ENCODE measurements around the gene DNMT3B.

DNA sequence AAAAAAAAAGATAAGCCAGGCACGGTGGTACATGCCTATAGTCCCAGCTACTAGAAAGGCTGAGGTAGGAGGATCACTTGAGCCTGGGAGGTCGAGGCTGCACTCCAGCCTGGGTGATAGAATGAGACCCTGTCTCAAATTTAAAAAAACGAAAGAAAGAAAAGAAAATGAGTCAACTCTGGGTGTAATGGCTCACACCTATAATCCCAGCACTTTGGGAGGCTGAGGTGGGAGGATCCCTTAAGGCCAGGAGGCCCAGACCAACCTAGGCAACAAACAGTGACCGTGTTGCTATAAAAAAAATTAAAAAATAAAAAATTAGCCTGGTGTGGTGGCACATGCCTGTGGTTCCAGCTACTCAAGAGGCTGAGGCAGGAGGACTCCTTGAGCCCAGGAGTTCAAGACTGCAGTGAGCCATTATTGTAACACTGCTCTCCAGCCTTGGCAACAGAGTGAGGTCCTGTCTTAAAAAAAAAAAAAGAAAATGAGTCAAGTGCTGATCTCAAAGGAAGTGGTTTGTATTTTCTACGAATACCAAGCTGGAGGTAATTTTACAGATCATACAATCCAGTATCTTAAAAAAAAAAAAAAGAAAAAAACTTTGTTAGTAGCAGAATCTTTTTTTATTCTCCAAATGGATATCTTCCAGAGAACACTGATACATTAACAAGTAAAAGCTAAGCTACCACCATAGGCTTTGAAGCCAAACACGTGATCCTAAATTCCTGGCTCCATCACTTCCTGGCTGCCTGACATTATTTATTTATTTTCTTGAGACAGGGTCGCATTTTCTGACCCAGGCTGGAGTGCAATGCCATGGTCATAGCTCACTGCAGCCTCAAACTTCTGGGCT, 24.6 kb upstream of the DNMT3B start:
- no peak for TF ChIP-seq SMARCC2 (IDR thresholded peaks at IDR 0.05; ENCODE audit: low read depth)
- TF ChIP-seq TCF7L2 (IDR thresholded peaks at IDR 0.05; ENCODE audit: low read depth, low read length) = no peak
- TF ChIP-seq TAF7 (tag; IDR thresholded peaks at IDR 0.05) = no peak
- TF ChIP-seq ZBTB8A (IDR thresholded peaks at IDR 0.05; ENCODE audit: partially characterized antibody) = no peak
- no peak for TF ChIP-seq ZC3H4 (CRISPR knock-in tag; IDR thresholded peaks at IDR 0.05; ENCODE audit: borderline replicate concordance)
- no peak for TF ChIP-seq COPS2 (conservative IDR thresholded peaks at IDR 0.05)
- no peak for TF ChIP-seq HMG20A (CRISPR knock-in tag; conservative IDR thresholded peaks at IDR 0.05)
- TF ChIP-seq, protein P1, sequence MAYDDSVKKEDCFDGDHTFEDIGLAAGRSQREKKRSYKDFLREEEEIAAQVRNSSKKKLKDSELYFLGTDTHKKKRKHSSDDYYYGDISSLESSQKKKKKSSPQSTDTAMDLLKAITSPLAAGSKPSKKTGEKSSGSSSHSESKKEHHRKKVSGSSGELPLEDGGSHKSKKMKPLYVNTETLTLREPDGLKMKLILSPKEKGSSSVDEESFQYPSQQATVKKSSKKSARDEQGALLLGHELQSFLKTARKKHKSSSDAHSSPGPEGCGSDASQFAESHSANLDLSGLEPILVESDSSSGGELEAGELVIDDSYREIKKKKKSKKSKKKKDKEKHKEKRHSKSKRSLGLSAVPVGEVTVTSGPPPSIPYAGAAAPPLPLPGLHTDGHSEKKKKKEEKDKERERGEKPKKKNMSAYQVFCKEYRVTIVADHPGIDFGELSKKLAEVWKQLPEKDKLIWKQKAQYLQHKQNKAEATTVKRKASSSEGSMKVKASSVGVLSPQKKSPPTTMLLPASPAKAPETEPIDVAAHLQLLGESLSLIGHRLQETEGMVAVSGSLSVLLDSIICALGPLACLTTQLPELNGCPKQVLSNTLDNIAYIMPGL (CRISPR knock-in tag; IDR thresholded peaks at IDR 0.05) = no peak
- TF ChIP-seq, protein P2, sequence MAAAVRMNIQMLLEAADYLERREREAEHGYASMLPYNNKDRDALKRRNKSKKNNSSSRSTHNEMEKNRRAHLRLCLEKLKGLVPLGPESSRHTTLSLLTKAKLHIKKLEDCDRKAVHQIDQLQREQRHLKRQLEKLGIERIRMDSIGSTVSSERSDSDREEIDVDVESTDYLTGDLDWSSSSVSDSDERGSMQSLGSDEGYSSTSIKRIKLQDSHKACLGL (CRISPR knock-in tag; IDR thresholded peaks at IDR 0.05; ENCODE audit: borderline replicate concordance, poor library complexity, severe bottlenecking) = no peak
- TF ChIP-seq MXI1 (IDR thresholded peaks at IDR 0.05; ENCODE audit: low read depth, low read length) = no peak

Measured in K562 (cell line).